ENCODE measurements around the gene AHI1.

GRCh38 chr6:135281964-135282363 lies 215.6 kb downstream of the AHI1 start:
- TF ChIP-seq CTCF (IDR thresholded peaks at IDR 0.05) (no peak), POLR2A (IDR thresholded peaks at IDR 0.05) (no peak), EP300 (IDR thresholded peaks at IDR 0.05) (no peak)

Data from ovary (tissue), 3 donors.